MV-4-11 (cell line): Measurements from ENCODE around the gene VDAC1.
"Not testable (repeated sequence)": the region's sequence is repeated elsewhere in the genome, so short reads cannot be mapped to it uniquely, and the experiment has no call there.

Experiments
- DNase-seq: peaks from one replicate; lab custom pipeline; 2025; lab: John Stamatoyannopoulos, UW

The VDAC1 gene

GRCh38 chr5:133941456-133942196 is 63.1 kb downstream of the VDAC1 start:
- no peak for DNase-seq

- peak; percentile 43 for DNase-seq
These were observed 65.1 kb downstream of the VDAC1 start for GRCh38 chr5:133939668-133940067.

GRCh38 chr5:133938929-133939328 is 65.8 kb downstream of the VDAC1 start:
- no peak for DNase-seq

GRCh38 chr5:133938039-133938821 is 66.5 kb downstream of the VDAC1 start:
- DNase-seq, result peak; percentile 34

GRCh38 chr5:133937628-133938027 is 67.1 kb downstream of the VDAC1 start:
- not testable (repeated sequence) for DNase-seq

- no peak for DNase-seq
These were observed 68.1 kb downstream of the VDAC1 start for GRCh38 chr5:133936651-133937015.

- DNase-seq, result not testable (repeated sequence)
These were observed 68.7 kb downstream of the VDAC1 start for GRCh38 chr5:133935991-133936650.

GRCh38 chr5:133935667-133935940 is 69.2 kb downstream of the VDAC1 start:
- DNase-seq, result no peak

GRCh38 chr5:133934822-133935666 is 69.7 kb downstream of the VDAC1 start:
- no peak for DNase-seq

- no peak for DNase-seq
These were observed 70.5 kb downstream of the VDAC1 start for GRCh38 chr5:133934311-133934710.

- no peak for DNase-seq
These were observed 71.0 kb downstream of the VDAC1 start for GRCh38 chr5:133933670-133934295.

GRCh38 chr5:133933169-133933509 is 71.6 kb downstream of the VDAC1 start:
- no peak for DNase-seq

- DNase-seq, result peak; percentile 95
These were observed 72.2 kb downstream of the VDAC1 start for GRCh38 chr5:133932441-133933168.

GRCh38 chr5:133931546-133931945 is 73.2 kb downstream of the VDAC1 start:
- no peak for DNase-seq

- no peak for DNase-seq
These were observed 74.0 kb downstream of the VDAC1 start for GRCh38 chr5:133930813-133931090.

GRCh38 chr5:133930061-133930812 is 74.5 kb downstream of the VDAC1 start:
- DNase-seq, result peak; percentile 67

- no peak for DNase-seq
These were observed 76.0 kb downstream of the VDAC1 start for GRCh38 chr5:133928587-133929393.

GRCh38 chr5:133927300-133928180 is 77.2 kb downstream of the VDAC1 start:
- no peak for DNase-seq
